Naive thymus-derived CD4-positive, alpha-beta T cell (primary cell): Measurements from ENCODE around the gene ZSWIM3. TPM values are rescaled to one million over a fixed set of nuclear protein-coding genes. Genes with fewer than 3 reads are reported as not detected.

Experiments
- ATAC-seq: fragments of 150-1000 bp; cut with Tn5 transposase; 2 replicates; pipeline ENCODE4 v1.10.0; 2021; ENCODE audit warnings: mild to moderate bottlenecking, moderate library complexity
- CTCF ChIA-PET: fragments of 350-600 bp; sonication (Branson Sonifier 250); formaldehyde crosslinking; loops from one replicate; lab custom pipeline; 2021; ENCODE audit warnings: antibody characterized with exemption; lab: Charles Lee
- POLR2A ChIA-PET: fragments of 350-600 bp; sonication (Branson Sonifier 250); formaldehyde crosslinking; loops from one replicate; lab custom pipeline; 2021; ENCODE audit warnings: antibody characterized with exemption, inconsistent platforms; lab: Charles Lee
- DNase-seq, 9 donors: peaks; one replicate each; pipeline versions ENCODE4 v3.0.0 to v3.0.0-alpha.2; 2020 to 2022; ENCODE audit warnings: mixed read lengths in 1 of 9
- H3K27ac ChIP-seq: one replicate; pipeline ENCODE4 v1.7.0; 2013; ENCODE audit warnings: mild to moderate bottlenecking, low read depth, low read length, moderate library complexity
- H3K27me3 ChIP-seq, 2 donors: one replicate each; pipeline ENCODE4 v1.7.0; 2013; ENCODE audit warnings: low read length in 2 of 2, mild to moderate bottlenecking in 2 of 2, moderate library complexity in 2 of 2; ENCODE audit not compliant: control insufficient read depth in 2 of 2, insufficient read depth in 2 of 2
- H3K36me3 ChIP-seq, 3 experiments: 1 replicate in 2 of 3; 2 replicates in 1 of 3; pipeline ENCODE4 v1.7.0; 2013; ENCODE audit warnings: low read length in 3 of 3, mild to moderate bottlenecking in 3 of 3, moderate library complexity in 1 of 3; ENCODE audit not compliant: insufficient read depth in 3 of 3, control insufficient read depth in 2 of 3
- H3K4me1 ChIP-seq, 2 donors: one replicate each; pipeline ENCODE4 v1.7.0; 2013; ENCODE audit warnings: low read length in 2 of 2, mild to moderate bottlenecking in 2 of 2, moderate library complexity in 1 of 2; ENCODE audit not compliant: control insufficient read depth in 2 of 2, insufficient read depth in 2 of 2
- H3K4me3 ChIP-seq: 2 replicates; pipeline ENCODE4 v1.7.0; 2013; ENCODE audit warnings: mild to moderate bottlenecking, low read length
- H3K9me3 ChIP-seq, 3 experiments: 1 replicate in 2 of 3; 2 replicates in 1 of 3; pipeline ENCODE4 v1.7.0; 2013; ENCODE audit warnings: low read length in 3 of 3; ENCODE audit not compliant: control insufficient read depth in 2 of 3
- H3K27ac Mint-ChIP-seq, 9 donors: one replicate each; pipeline ENCODE4 v1.8.0; 2020 to 2022; ENCODE audit warnings: mixed read lengths in 9 of 9, mild to moderate bottlenecking in 8 of 9, moderate library complexity in 5 of 9, inconsistent platforms in 2 of 9
- H3K27me3 Mint-ChIP-seq, 5 donors: one replicate each; pipeline ENCODE4 v1.8.0; 2021 to 2022; ENCODE audit warnings: mixed read lengths in 5 of 5, mild to moderate bottlenecking in 1 of 5
- H3K36me3 Mint-ChIP-seq, 5 donors: one replicate each; pipeline ENCODE4 v1.8.0; 2020 to 2022; ENCODE audit warnings: mixed read lengths in 5 of 5, mild to moderate bottlenecking in 3 of 5, inconsistent platforms in 1 of 5
- H3K4me1 Mint-ChIP-seq, 7 donors: one replicate each; pipeline ENCODE4 v1.8.0; 2020 to 2022; ENCODE audit warnings: mixed read lengths in 7 of 7, mild to moderate bottlenecking in 3 of 7, inconsistent platforms in 1 of 7
- H3K4me3 Mint-ChIP-seq, 10 donors: one replicate each; pipeline ENCODE4 v1.8.0; 2020 to 2022; ENCODE audit warnings: mild to moderate bottlenecking in 10 of 10, mixed read lengths in 10 of 10, moderate library complexity in 6 of 10, inconsistent platforms in 2 of 10
- H3K9me3 Mint-ChIP-seq, 11 donors: one replicate each; pipeline ENCODE4 v1.8.0; 2020 to 2022; ENCODE audit warnings: mixed read lengths in 11 of 11, mild to moderate bottlenecking in 4 of 11, inconsistent platforms in 1 of 11, moderate library complexity in 1 of 11
- intact Hi-C, 2 donors: fragments of 100-400 bp; cut with micrococcal nuclease; formaldehyde crosslinking; loops; one replicate each; pipeline ENCODE4 v1.15.1; 2023
- polyA plus RNA-seq, 2 donors: library from polyadenylated mRNA; unstranded; fragments of 300-500 nt; fragmentation: Illumina TruSeq; gene quantifications; one replicate each; pipeline ENCODE4 v1.2.3, GENCODE V29; 2021
- total RNA-seq, 6 experiments: library from RNA in 5 of 6; stranded (reverse) in 5 of 6; gene quantifications; 1 replicate in 5 of 6; 2 replicates in 1 of 6; pipeline ENCODE4 v1.2.3 and lab custom pipeline; 2021 to 2026

The ZSWIM3 gene
- total and polyA plus RNA-seq, 7 experiments from 2014 or later = 1.2 to 6.8 (median 3.1) TPM

DNA sequence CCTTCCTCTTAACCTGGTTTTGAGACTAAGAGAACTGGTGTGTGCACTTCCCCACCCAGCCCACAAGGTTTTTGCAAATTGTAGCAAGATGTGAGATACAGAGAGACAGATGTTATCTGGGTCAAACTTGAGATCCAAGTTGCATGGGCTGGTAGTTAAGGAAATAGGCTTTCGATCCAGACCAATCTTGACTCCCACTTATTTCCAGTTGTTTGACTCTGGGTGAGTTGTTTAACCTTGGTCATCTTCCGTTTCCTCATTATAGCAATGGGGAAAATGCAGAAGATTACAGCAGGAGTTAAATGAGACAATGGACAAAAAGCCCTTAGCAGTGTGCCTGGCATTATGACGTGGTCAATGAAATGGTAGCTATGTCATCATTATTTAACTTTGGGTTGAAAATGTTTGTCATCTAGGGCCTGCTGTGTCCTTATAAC lies 22.1 kb upstream of the ZSWIM3 start:
- peaks cover 0 to 2% (median 0%) of the 10 kb centered on the region in 5 donors for H3K36me3 Mint-ChIP-seq
- Histone ChIP-seq H3K9me3 (no peaks in the 10 kb centered on the region), H3K27me3 (no peaks in the 10 kb centered on the region), H3K36me3 (no peaks in the 10 kb centered on the region), H3K27ac (no peak overlapping the region), H3K4me3 (no peak overlapping the region), H3K4me1 (peaks cover 4 to 5% of the 10 kb centered on the region in 2 donors)
- ATAC-seq = no peak
- no peak for DNase-seq
- H3K4me3 Mint-ChIP-seq = peak overlapping the region in 9 of 10 donors; percentile 15 to 93 (median 65)
- intact Hi-C loops = no loop called here
- POLR2A ChIA-PET = no interaction called here
- CTCF ChIA-PET = no interaction called here
- peak overlapping the region in 1 of 9 donors; percentile 9 for H3K27ac Mint-ChIP-seq
- H3K9me3 Mint-ChIP-seq = no peaks in the 10 kb centered on the region
- H3K4me1 Mint-ChIP-seq = peaks cover 6 to 14% (median 9%) of the 10 kb centered on the region in 7 donors
- peaks cover 0 to 16% (median 0%) of the 10 kb centered on the region in 5 donors for H3K27me3 Mint-ChIP-seq

DNA sequence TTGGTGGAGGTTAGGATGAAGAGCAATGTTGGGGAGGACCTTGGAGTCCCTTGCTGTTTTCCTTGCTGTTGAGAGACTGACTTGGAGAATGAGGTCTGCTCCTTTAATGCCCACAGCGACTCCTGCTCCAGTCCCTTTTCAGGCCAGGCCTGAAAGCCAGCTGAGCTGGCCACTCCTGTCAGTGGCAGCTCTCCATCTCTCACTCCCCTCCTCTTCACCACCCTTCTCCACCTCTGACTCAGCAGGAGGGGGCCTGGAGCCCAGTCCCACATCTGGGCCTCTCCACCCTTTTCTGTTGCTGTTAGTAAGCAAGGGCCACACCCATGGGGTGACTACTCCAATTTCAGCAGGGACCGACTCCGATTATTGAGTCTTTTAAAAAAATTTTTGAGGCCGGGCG lies 21.6 kb upstream of the ZSWIM3 start:
- peaks cover 0 to 11% (median 0%) of the 10 kb centered on the region in 5 donors for H3K27me3 Mint-ChIP-seq
- Histone ChIP-seq H3K36me3 (peaks cover 0 to 3% (median 0%) of the 10 kb centered on the region in 3 experiments), H3K4me1 (peaks cover 4 to 5% of the 10 kb centered on the region in 2 donors), H3K4me3 (no peak overlapping the region), H3K9me3 (no peaks in the 10 kb centered on the region), H3K27ac (no peak overlapping the region), H3K27me3 (no peaks in the 10 kb centered on the region)
- peak overlapping the region in 8 of 10 donors; percentile 10 to 66 (median 32) for H3K4me3 Mint-ChIP-seq
- peak overlapping the region in 1 of 9 donors; percentile 67 for H3K27ac Mint-ChIP-seq
- POLR2A ChIA-PET = no interaction called here
- no peak for DNase-seq
- no peak for ATAC-seq
- peaks cover 0 to 2% (median 0%) of the 10 kb centered on the region in 5 donors for H3K36me3 Mint-ChIP-seq
- H3K4me1 Mint-ChIP-seq = peaks cover 6 to 14% (median 9%) of the 10 kb centered on the region in 7 donors
- CTCF ChIA-PET = no interaction called here
- H3K9me3 Mint-ChIP-seq = no peaks in the 10 kb centered on the region
- intact Hi-C loops = no loop called here

DNA sequence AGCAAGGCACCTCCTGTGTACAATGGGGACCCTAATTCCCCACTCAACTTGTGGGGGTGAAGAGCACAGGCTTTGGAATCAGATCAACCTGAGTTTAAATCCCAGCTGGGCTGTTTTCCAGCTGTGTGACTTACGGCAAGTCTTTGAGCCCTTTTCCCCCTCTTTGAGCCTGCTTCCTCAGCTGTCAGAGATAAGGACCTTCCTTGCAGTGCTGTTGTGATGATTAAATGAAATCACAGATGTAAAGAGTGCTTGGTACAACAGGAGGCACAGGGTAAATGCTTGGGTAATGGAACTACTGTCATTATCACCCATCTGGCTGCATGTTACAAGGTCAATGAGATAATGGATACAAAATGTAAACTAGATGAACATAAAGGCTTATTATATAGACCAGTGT lies 20.6 kb upstream of the ZSWIM3 start:
- H3K4me1 ChIP-seq = peaks cover 4 to 5% of the 10 kb centered on the region in 2 donors
- H3K27ac Mint-ChIP-seq = peak overlapping the region in 2 of 9 donors; percentile 36 to 73
- intact Hi-C loops = no loop called here

DNA sequence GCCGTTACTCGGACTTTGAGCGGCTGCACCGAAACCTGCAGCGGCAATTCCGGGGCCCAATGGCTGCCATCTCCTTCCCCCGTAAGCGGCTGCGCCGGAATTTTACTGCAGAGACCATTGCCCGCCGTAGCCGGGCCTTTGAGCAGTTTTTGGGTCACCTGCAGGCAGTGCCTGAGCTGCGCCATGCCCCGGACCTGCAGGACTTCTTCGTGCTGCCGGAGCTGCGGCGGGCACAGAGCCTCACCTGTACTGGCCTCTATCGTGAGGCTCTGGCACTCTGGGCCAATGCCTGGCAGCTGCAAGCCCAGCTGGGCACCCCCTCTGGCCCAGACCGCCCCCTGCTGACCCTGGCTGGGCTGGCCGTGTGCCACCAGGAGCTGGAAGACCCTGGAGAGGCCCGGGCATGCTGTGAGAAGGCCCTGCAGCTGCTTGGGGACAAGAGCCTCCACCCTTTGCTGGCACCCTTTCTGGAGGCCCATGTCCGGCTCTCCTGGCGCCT lies 16.7 kb upstream of the ZSWIM3 start:
- Mint-ChIP-seq H3K36me3 (peaks cover 0 to 25% (median 6%) of the 10 kb centered on the region in 5 donors), H3K4me3 (no peak overlapping the region), H3K27ac (no peak overlapping the region), H3K9me3 (no peaks in the 10 kb centered on the region), H3K4me1 (peaks cover 0 to 6% (median 0%) of the 10 kb centered on the region in 7 donors), H3K27me3 (no peaks in the 10 kb centered on the region)
- Histone ChIP-seq H3K4me3 (no peak overlapping the region), H3K27me3 (no peaks in the 10 kb centered on the region), H3K4me1 (no peaks in the 10 kb centered on the region), H3K27ac (no peak overlapping the region), H3K36me3 (peaks cover 0 to 52% (median 22%) of the 10 kb centered on the region in 3 experiments), H3K9me3 (no peaks in the 10 kb centered on the region)
- CTCF ChIA-PET = no interaction called here
- no peak for DNase-seq
- intact Hi-C loops = no loop called here
- ATAC-seq = no peak
- POLR2A ChIA-PET = interaction anchor here (1.2 kb wide), 1 partner anchor 16 kb away, joined by 3 read pairs; the partner anchor contains the start of gene ACOT8

More for the DNA sequence above, 20.6 kb upstream of the ZSWIM3 start:
- H3K4me1 Mint-ChIP-seq = peaks cover 6 to 14% (median 9%) of the 10 kb centered on the region in 7 donors
- Histone ChIP-seq H3K9me3 (no peaks in the 10 kb centered on the region), H3K36me3 (peaks cover 0 to 13% (median 0%) of the 10 kb centered on the region in 3 experiments), H3K4me3 (no peak overlapping the region), H3K27me3 (no peaks in the 10 kb centered on the region), H3K27ac (no peak overlapping the region)
- H3K4me3 Mint-ChIP-seq = peak overlapping the region in 2 of 10 donors; percentile 3 to 41
- DNase-seq (no peak), ATAC-seq (no peak)
- H3K36me3 Mint-ChIP-seq = peaks cover 0 to 2% (median 0%) of the 10 kb centered on the region in 5 donors
- H3K9me3 Mint-ChIP-seq = no peaks in the 10 kb centered on the region
- peaks cover 0 to 5% (median 0%) of the 10 kb centered on the region in 5 donors for H3K27me3 Mint-ChIP-seq
- CTCF ChIA-PET = no interaction called here
- POLR2A ChIA-PET = interaction anchor here (1.1 kb wide), 1 partner anchor 27 kb away, joined by 4 read pairs; no protein-coding TSS in a partner anchor

GRCh38 chr20:45841407-45842129 lies 15.8 kb upstream of the ZSWIM3 start:
- Histone ChIP-seq H3K4me1 (no peaks in the 10 kb centered on the region), H3K4me3 (no peak overlapping the region), H3K27ac (no peak overlapping the region), H3K36me3 (peaks cover 0 to 60% (median 30%) of the 10 kb centered on the region in 3 experiments), H3K27me3 (no peaks in the 10 kb centered on the region), H3K9me3 (no peaks in the 10 kb centered on the region)
- Mint-ChIP-seq H3K4me3 (no peak overlapping the region), H3K4me1 (peaks cover 0 to 3% (median 0%) of the 10 kb centered on the region in 7 donors), H3K9me3 (no peaks in the 10 kb centered on the region), H3K27ac (no peak overlapping the region), H3K36me3 (peaks cover 0 to 29% (median 5%) of the 10 kb centered on the region in 5 donors), H3K27me3 (no peaks in the 10 kb centered on the region)
- ChIA-PET POLR2A (no interaction called here), CTCF (no interaction called here)
- intact Hi-C loops = no loop called here
- ATAC-seq = no peak
- DNase-seq = no peak

- Histone ChIP-seq H3K27me3 (no peaks in the 10 kb centered on the region), H3K36me3 (peaks cover 0 to 65% (median 31%) of the 10 kb centered on the region in 3 experiments), H3K27ac (no peak overlapping the region), H3K4me3 (no peak overlapping the region), H3K9me3 (no peaks in the 10 kb centered on the region), H3K4me1 (no peaks in the 10 kb centered on the region)
- Mint-ChIP-seq H3K27ac (no peak overlapping the region), H3K4me1 (peaks cover 0 to 3% (median 0%) of the 10 kb centered on the region in 7 donors), H3K9me3 (no peaks in the 10 kb centered on the region), H3K36me3 (peaks cover 0 to 29% (median 5%) of the 10 kb centered on the region in 5 donors), H3K4me3 (no peak overlapping the region), H3K27me3 (no peaks in the 10 kb centered on the region)
- ChIA-PET POLR2A (no interaction called here), CTCF (no interaction called here)
- DNase-seq = no peak
- intact Hi-C loops = no loop called here
- ATAC-seq = peak; percentile 65
These were observed 15.1 kb upstream of the ZSWIM3 start for GRCh38 chr20:45842169-45842812.
